GM21515 (cell line): ENCODE measurements around the gene IGSF11.
"Not testable (repeated sequence)": the region's sequence is repeated elsewhere in the genome, so short reads cannot be mapped to it uniquely, and the experiment has no call there.

Experiments
- ATAC-seq: cut with Tn5 transposase; IDR thresholded peaks from one replicate; pipeline ENCODE4 v1.9.1; 2021; ENCODE audit not compliant: unreplicated experiment

The IGSF11 gene

DNA sequence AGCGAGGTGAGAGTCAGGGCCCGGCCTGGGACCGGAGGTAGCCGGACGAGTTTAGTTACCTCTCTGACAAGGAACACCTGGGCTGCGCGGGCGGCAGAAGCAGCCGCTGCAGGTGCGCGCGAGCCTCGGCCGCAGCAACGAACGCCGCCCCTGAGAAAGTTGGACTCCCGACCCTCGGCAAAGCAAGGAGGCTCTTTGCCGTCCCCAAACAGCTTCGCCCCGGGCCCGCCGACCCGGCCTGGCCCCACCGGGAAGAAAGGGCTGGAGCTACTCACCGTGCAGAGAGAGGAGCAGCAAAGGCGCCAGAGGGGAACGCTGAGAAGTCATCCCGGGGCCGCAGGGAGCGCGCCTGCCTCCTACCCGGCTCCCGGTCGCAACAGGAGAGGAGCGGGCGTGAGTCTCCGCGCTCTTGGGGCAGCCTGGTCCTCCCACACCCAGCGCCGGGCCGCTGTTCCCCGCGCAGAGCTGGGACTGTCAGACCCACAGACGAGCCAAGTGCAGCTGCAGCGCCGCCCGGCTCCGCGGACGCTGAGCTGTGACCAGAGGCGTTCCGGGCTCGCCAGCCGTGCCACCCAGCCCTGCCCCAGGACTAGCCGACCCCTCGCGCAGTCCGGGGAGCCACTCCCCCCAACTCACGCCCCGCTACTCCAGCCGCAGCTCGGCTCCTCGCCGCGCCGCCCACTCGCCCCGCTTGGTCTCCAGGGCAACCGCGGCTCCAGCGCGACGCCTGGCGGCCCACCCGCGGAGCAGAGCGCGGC lies at the start of gene IGSF11:
Gene IGSF11, minus strand, starts transcription at position 591 of the 758 bp plus-strand sequence. Its CDS starts 264 bp downstream, at position 327.
- peak; percentile 98 for ATAC-seq

DNA sequence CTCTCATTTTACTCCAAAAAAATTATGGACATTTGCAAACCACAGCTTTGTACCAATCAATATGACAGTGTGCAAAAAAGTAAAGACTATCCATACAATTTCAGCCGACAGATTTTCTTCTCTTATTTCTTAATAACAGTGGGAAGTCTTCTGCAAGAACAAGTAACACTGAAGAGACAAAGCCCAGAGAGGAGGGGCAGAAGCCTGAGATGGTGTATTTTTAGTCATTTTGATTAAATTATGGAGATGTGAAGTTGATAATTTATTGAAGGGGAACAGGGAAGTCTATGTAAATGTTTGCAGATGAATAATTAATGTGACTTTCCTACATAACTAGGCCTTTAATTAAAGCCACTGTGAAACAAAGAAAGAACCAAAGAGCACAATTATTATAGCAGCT lies 45.7 kb upstream of the IGSF11 start:
- ATAC-seq: no peak

DNA sequence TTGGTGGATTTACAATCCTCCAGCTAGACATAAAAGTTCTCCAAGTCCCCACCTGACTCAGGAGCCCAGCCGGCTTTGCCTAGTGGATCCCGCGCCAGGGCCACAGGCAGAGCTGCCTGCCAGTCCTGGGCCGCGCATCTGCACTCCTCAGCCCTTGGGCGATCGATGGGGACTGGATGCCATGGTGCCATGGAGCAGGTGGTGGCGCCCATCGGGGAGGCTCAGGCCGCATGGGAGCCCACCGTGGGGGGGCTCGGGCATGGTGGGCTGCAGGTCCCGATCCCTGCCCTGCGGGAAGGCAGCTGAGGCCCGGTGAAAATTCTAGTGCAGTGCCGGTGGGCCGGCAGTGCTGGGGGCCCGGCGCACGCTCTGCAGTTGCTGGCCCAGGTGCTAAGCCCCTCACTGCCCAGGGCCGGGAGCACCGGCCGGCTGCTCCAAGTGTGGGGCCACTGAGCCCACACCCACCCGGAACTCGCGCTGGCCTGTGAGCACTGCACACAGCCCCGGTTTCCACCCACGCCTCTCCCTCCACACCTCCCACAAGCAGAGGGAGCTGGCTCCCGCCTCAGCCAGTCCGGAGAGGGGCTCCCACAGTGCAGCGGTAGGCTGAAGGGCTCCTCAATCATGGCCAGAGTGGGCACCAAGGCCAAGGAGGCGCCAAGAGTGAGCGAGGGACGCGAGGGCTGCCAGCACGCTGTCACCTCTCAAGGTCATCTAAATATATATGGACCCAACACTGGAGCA lies 38.8 kb upstream of the IGSF11 start:
- no peak for ATAC-seq

- ATAC-seq: not testable (repeated sequence)
Measured at GRCh38 chr3:119072451-119072850, 37.8 kb upstream of the IGSF11 start.

GRCh38 chr3:119069725-119070124 lies 35.1 kb upstream of the IGSF11 start:
- ATAC-seq: no peak

- ATAC-seq: no peak
Measured at GRCh38 chr3:119063471-119063870, 28.8 kb upstream of the IGSF11 start.

GRCh38 chr3:119062892-119063291 lies 28.2 kb upstream of the IGSF11 start:
- ATAC-seq: no peak

- no peak for ATAC-seq
Measured at GRCh38 chr3:119044593-119044992, 9.9 kb upstream of the IGSF11 start.

DNA sequence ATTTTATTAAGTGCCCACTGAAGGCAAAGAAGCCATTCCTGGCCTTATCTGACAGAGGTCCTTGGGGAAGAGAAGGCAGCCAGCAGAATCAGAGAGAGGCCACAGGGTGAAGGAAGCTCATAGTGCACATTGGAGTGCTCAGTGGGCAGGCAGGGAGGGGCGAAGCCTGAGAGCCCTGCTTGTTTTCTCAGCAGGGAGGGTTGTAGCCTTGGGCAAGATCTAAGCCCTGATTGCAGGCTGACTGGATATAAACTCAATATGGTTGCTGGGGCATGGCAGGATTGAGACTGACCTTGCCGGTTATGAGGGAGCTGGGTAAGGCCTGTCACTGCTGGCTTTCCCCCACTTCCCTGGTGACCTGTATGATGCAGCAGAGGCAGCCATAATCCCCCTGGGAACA lies 7.5 kb upstream of the IGSF11 start:
- no peak for ATAC-seq

DNA sequence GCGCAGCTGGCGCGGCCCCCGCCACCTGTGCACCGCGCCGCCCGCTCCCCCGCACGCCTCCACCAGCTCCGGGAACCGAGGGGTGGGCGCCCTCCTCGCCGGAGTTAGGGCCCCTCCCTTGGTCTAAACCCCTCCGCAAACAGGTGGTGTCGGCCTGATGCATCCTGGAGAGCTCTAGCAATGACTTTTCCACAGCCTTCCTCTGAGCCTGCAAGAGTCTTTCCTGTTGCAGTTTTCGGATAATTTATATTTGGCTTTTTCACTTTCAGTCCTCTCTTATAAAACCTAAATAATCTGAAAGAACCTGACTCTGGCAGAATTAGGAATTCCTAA lies 334 bp upstream of the IGSF11 start:
- ATAC-seq: no peak

GRCh38 chr3:119033393-119034255 lies 1.0 kb downstream of the IGSF11 start:
- no peak for ATAC-seq

- ATAC-seq: no peak
Measured at GRCh38 chr3:119025171-119025795, 9.4 kb downstream of the IGSF11 start.

GRCh38 chr3:119019767-119020518 lies 14.7 kb downstream of the IGSF11 start:
- no peak for ATAC-seq

- ATAC-seq: no peak
Measured at GRCh38 chr3:119018690-119019463, 15.8 kb downstream of the IGSF11 start.

GRCh38 chr3:119015942-119016341 lies 18.7 kb downstream of the IGSF11 start:
- ATAC-seq: no peak

GRCh38 chr3:119013951-119014350 lies 20.7 kb downstream of the IGSF11 start:
- ATAC-seq: no peak

DNA sequence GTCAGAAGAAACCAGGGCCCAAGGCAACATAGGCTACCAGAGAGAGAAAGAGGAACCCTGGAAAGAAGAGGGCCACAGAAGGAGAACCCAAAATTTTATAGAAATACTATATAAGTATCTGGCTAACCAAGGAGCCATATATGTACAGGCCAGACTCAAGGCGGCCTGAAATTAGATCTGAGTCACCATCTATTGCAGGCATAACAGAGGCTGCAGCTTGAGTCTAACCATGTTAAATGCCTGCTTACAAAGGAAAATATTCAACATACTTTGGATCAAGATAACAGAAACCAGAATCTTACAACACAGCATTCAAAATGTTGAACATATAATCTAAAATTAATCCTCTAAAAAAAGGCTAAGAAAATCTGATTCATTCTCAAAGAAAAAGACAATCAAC lies 23.1 kb downstream of the IGSF11 start:
- ATAC-seq: no peak

- ATAC-seq: no peak
Measured at GRCh38 chr3:118997190-118997589, 37.5 kb downstream of the IGSF11 start.

GRCh38 chr3:118991775-118992174 lies 42.9 kb downstream of the IGSF11 start:
- no peak for ATAC-seq
